Measurements from ENCODE around the gene IL3RA. TPM values are rescaled to one million over a fixed set of nuclear protein-coding genes. Genes with fewer than 3 reads are reported as not detected.

IL3RA gene
- polyA plus RNA-seq, 1 of the 3 experiments (the other 2 are of a cell fraction): not detected

GRCh38 chrX:1294301-1295067, 42.1 kb upstream of the IL3RA start:
- no peaks in the 10 kb centered on the region for H3K9me3 ChIP-seq
- H3K9ac ChIP-seq: no peak overlapping the region
- no peaks in the 10 kb centered on the region; the same call in 1 of the 2 replicates for H3K27me3 ChIP-seq (ENCODE audit: insufficient read depth)
- CTCF ChIA-PET: no interaction called here
- DNase-seq: no peak
- H3K9me2 ChIP-seq: no peaks in the 10 kb centered on the region; the same call in 1 of the 2 replicates
- no peaks in the 10 kb centered on the region for H3K36me3 ChIP-seq (replicated peaks in 1 of 2; ENCODE audit: control insufficient read depth in 1 of 2, insufficient read depth in 2 of 2, low read length in 1 of 2)
- POLR2A ChIA-PET: no interaction called here
- H3F3A ChIP-seq (replicated peaks; ENCODE audit: insufficient read depth): peaks cover 9% of the 10 kb centered on the region
- 69% methylated on average over 29 of the region's 29 CpGs for WGBS (ENCODE audit: low lambda C conversion rate)
- no peak overlapping the region for H3K27ac ChIP-seq (ENCODE audit: low read depth in 2 of 2, low read length in 1 of 2)
- TF ChIP-seq ELF1 (IDR thresholded peaks at IDR 0.05) (no peak), SIN3A (IDR thresholded peaks at IDR 0.05; ENCODE audit: borderline replicate concordance, low read depth, low read length) (no peak), RCOR1 (IDR thresholded peaks at IDR 0.05; ENCODE audit: low read length) (no peak), GATA2 (CRISPR knock-in tag; IDR thresholded peaks at IDR 0.05) (no peak), SMC3 (IDR thresholded peaks at IDR 0.05; ENCODE audit: low read depth, low read length) (no peak), EP300 (IDR thresholded peaks at IDR 0.05; ENCODE audit: borderline replicate concordance in 1 of 2, low read depth in 1 of 2, low read length in 1 of 2) (no peak), USF1 (IDR thresholded peaks at IDR 0.05; ENCODE audit: borderline replicate concordance, low read depth) (no peak), CTCF (IDR thresholded peaks at IDR 0.05) (no peak), FOSL2 (IDR thresholded peaks at IDR 0.05; ENCODE audit: borderline replicate concordance, low read depth) (no peak), FOXJ3 (CRISPR knock-in tag; IDR thresholded peaks at IDR 0.05) (no peak), RAD21 (IDR thresholded peaks at IDR 0.05; ENCODE audit: low read length) (no peak), JUND (IDR thresholded peaks at IDR 0.05) (no peak), ZBTB33 (IDR thresholded peaks at IDR 0.05; ENCODE audit: borderline replicate concordance, low read depth) (no peak), NRF1 (IDR thresholded peaks at IDR 0.05; ENCODE audit: low read depth, low read length) (no peak), TAF1 (IDR thresholded peaks at IDR 0.05; ENCODE audit: borderline replicate concordance, low read depth, low read length) (no peak), TEAD4 (IDR thresholded peaks at IDR 0.05; ENCODE audit: borderline replicate concordance, insufficient read depth) (no peak), CHD2 (IDR thresholded peaks at IDR 0.05; ENCODE audit: low read length, partially characterized antibody) (no peak), MEF2A (IDR thresholded peaks at IDR 0.05; ENCODE audit: borderline replicate concordance, low read depth) (no peak), RXRA (IDR thresholded peaks at IDR 0.05; ENCODE audit: borderline replicate concordance, low read depth) (no peak), POLR2AphosphoS5 (IDR thresholded peaks at IDR 0.05; ENCODE audit: low read depth, low read length) (no peak)
- H4K20me1 ChIP-seq (ENCODE audit: insufficient read depth): no peaks in the 10 kb centered on the region; the same call in 1 of the 2 replicates
- no peak overlapping the region for H3K4me3 ChIP-seq (ENCODE audit: low read depth in 2 of 2, low read length in 1 of 2)
- no peak overlapping the region for H2AFZ ChIP-seq (ENCODE audit: low read depth)
- H3K79me2 ChIP-seq (ENCODE audit: insufficient read depth): no peaks in the 10 kb centered on the region
- no peak overlapping the region for H3K4me2 ChIP-seq
- no peaks in the 10 kb centered on the region for H3K4me1 ChIP-seq (ENCODE audit: control insufficient read depth in 1 of 2, insufficient read depth in 2 of 2, low read depth in 1 of 2, low read length in 1 of 2)

Measured in SK-N-SH (cell line).